Neural cell (in vitro differentiated cells): ENCODE measurements around the gene MRTFA. TPM values are rescaled to one million over a fixed set of nuclear protein-coding genes. Genes with fewer than 3 reads are reported as not detected.

ENCODE experiments used
- H2AFZ ChIP-seq: fragments of 200-600, 300-800 bp; sonication (generic), shearing (Covaris generic); 2 replicates; pipeline ENCODE4 v1.6.0; 2014; ENCODE audit warnings: low read depth, mild to moderate bottlenecking, antibody characterized with exemption, low read length, moderate library complexity
- H3F3A ChIP-seq: fragments of 200-600 bp; shearing (Covaris generic); 2 replicates; pipeline ENCODE4 v1.6.1; 2016; ENCODE audit warnings: mild to moderate bottlenecking, moderate library complexity, mixed read lengths, antibody characterized with exemption, low read length; ENCODE audit not compliant: insufficient read depth, poor library complexity, severe bottlenecking
- H3K27ac ChIP-seq: fragments of 200-600, 300-800 bp; sonication (generic), shearing (Covaris generic); 2 replicates; pipeline ENCODE4 v1.5.1; 2014; ENCODE audit warnings: mild to moderate bottlenecking, low read length, moderate library complexity
- H3K27me3 ChIP-seq: fragments of 300-800, 200-600 bp; sonication (generic), shearing (Covaris generic); 2 replicates; pipeline ENCODE4 v1.6.0; 2014; ENCODE audit warnings: mild to moderate bottlenecking, low read depth, low read length, moderate library complexity; ENCODE audit not compliant: insufficient read depth
- H3K36me3 ChIP-seq: fragments of 300-800, 200-600 bp; sonication (generic), shearing (Covaris generic); 2 replicates; pipeline ENCODE4 v1.5.1; 2014; ENCODE audit warnings: mild to moderate bottlenecking, antibody characterized with exemption, low read length, moderate library complexity; ENCODE audit not compliant: insufficient read depth
- H3K4me2 ChIP-seq: fragments of 300-800, 200-600 bp; sonication (generic), shearing (Covaris generic); 2 replicates; pipeline ENCODE4 v1.6.0; 2014; ENCODE audit warnings: mild to moderate bottlenecking, low read length
- H3K4me3 ChIP-seq: fragments of 300-800, 200-600 bp; sonication (generic), shearing (Covaris generic); 2 replicates; pipeline ENCODE4 v1.5.1; 2014; ENCODE audit warnings: mild to moderate bottlenecking, low read length, moderate library complexity
- H3K79me2 ChIP-seq: fragments of 200-600 bp; shearing (Covaris generic); replicated peaks from 2 replicates; pipeline ENCODE4 v1.6.0; 2014; ENCODE audit warnings: mild to moderate bottlenecking, low read length, moderate library complexity; ENCODE audit not compliant: insufficient read depth
- H3K9ac ChIP-seq: fragments of 300-800, 200-600 bp; sonication (generic), shearing (Covaris generic); 2 replicates; pipeline ENCODE4 v1.6.1; 2016; ENCODE audit warnings: mild to moderate bottlenecking, low read length, mixed read lengths
- H3K9me2 ChIP-seq: fragments of 200-600 bp; shearing (Covaris generic); 2 replicates; pipeline ENCODE4 v1.6.1; 2016; ENCODE audit warnings: mild to moderate bottlenecking, low read length, mixed read lengths; ENCODE audit not compliant: insufficient read depth
- H3K9me3 ChIP-seq: fragments of 200-600, 300-800 bp; sonication (generic), shearing (Covaris generic); 2 replicates; pipeline ENCODE4 v1.6.1; 2016; ENCODE audit warnings: mild to moderate bottlenecking, mixed run types, low read length, moderate library complexity, mixed read lengths
- H4K20me1 ChIP-seq: fragments of 200-600 bp; shearing (Covaris generic); 2 replicates; pipeline ENCODE4 v1.6.1; 2016; ENCODE audit warnings: mild to moderate bottlenecking, mixed run types; ENCODE audit not compliant: insufficient read depth
- EP300 ChIP-seq: fragments of 450-650 bp; conservative IDR thresholded peaks from 2 replicates; pipeline ENCODE4 v1.6.1; 2014; ENCODE audit warnings: antibody characterized with exemption, mild to moderate bottlenecking, moderate library complexity; ENCODE audit not compliant: poor library complexity, severe bottlenecking
- EZH2 ChIP-seq: fragments of 200-600, 300-800 bp; shearing (Covaris generic), sonication (generic); IDR thresholded peaks from 2 replicates; pipeline ENCODE4 v1.6.1; 2014; ENCODE audit warnings: antibody characterized with exemption, low read length, borderline replicate concordance, mild to moderate bottlenecking; ENCODE audit not compliant: insufficient read depth, poor library complexity, severe bottlenecking
- MXI1 ChIP-seq: fragments of 450-650 bp; conservative IDR thresholded peaks from 2 replicates; pipeline ENCODE4 v1.6.1; 2014; ENCODE audit warnings: antibody characterized with exemption, mild to moderate bottlenecking; ENCODE audit not compliant: poor library complexity, severe bottlenecking
- POLR2AphosphoS5 ChIP-seq: IDR thresholded peaks from 2 replicates; pipeline ENCODE4 v1.6.1; 2012
- RAD21 ChIP-seq: fragments of 450-650 bp; conservative IDR thresholded peaks from 2 replicates; pipeline ENCODE4 v1.6.1; 2014; ENCODE audit warnings: antibody characterized with exemption, mild to moderate bottlenecking, moderate library complexity
- SMC3 ChIP-seq: fragments of 450-650 bp; conservative IDR thresholded peaks from 2 replicates; pipeline ENCODE4 v1.6.1; 2014; ENCODE audit warnings: antibody characterized with exemption, mild to moderate bottlenecking, moderate library complexity; ENCODE audit not compliant: poor library complexity
- TAF1 ChIP-seq: IDR thresholded peaks from 2 replicates; pipeline ENCODE4 v1.6.1; 2012; ENCODE audit warnings: low read depth
- polyA plus RNA-seq: library from polyadenylated mRNA; depleted of rRNA; stranded (reverse); fragments of >200 nt; gene quantifications from 2 replicates; pipeline ENCODE4 v1.2.3, GENCODE V29; 2014
- TF ChIP-seq, protein P1 (sequence below): fragments of 450-650 bp; IDR thresholded peaks from 2 replicates; pipeline ENCODE4 v1.5.1; 2014; ENCODE audit warnings: antibody characterized with exemption, mild to moderate bottlenecking, moderate library complexity; ENCODE audit not compliant: poor library complexity, severe bottlenecking
- TF ChIP-seq, protein P2 (sequence below): IDR thresholded peaks from 2 replicates; pipeline ENCODE4 v1.6.1; 2012; ENCODE audit warnings: borderline replicate concordance

MRTFA gene
- polyA plus RNA-seq, 1 donor from 2014 or later, result 19.3 TPM

DNA sequence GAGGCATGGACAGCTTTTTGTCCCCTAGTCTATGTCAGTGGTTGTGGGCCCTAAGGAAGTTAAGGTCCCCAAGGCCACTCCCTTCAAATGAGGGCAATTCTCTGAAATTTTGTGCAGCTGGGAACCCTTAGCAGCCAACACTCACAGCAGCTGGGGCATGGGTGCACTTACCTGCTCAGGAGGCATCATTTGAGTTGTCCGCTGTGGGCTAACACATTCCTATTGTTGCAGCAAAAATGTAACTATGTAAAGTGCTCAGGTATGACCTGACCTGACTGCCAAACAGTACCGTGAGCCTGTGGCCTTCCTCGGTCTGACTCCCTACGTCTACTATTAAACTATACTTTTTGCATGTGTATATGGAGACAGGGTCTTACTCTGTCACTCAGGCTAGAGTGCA lies 5.8 kb upstream of the MRTFA start:
- no peaks in the 10 kb centered on the region for H3K79me2 ChIP-seq
- TF ChIP-seq SMC3 (no peak), TAF1 (no peak), RAD21 (no peak), EZH2 (no peak), EP300 (no peak), MXI1 (no peak), POLR2AphosphoS5 (no peak)
- TF ChIP-seq, protein P1, sequence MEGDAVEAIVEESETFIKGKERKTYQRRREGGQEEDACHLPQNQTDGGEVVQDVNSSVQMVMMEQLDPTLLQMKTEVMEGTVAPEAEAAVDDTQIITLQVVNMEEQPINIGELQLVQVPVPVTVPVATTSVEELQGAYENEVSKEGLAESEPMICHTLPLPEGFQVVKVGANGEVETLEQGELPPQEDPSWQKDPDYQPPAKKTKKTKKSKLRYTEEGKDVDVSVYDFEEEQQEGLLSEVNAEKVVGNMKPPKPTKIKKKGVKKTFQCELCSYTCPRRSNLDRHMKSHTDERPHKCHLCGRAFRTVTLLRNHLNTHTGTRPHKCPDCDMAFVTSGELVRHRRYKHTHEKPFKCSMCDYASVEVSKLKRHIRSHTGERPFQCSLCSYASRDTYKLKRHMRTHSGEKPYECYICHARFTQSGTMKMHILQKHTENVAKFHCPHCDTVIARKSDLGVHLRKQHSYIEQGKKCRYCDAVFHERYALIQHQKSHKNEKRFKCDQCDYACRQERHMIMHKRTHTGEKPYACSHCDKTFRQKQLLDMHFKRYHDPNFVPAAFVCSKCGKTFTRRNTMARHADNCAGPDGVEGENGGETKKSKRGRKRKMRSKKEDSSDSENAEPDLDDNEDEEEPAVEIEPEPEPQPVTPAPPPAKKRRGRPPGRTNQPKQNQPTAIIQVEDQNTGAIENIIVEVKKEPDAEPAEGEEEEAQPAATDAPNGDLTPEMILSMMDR, result no peak
- TF ChIP-seq, protein P2, sequence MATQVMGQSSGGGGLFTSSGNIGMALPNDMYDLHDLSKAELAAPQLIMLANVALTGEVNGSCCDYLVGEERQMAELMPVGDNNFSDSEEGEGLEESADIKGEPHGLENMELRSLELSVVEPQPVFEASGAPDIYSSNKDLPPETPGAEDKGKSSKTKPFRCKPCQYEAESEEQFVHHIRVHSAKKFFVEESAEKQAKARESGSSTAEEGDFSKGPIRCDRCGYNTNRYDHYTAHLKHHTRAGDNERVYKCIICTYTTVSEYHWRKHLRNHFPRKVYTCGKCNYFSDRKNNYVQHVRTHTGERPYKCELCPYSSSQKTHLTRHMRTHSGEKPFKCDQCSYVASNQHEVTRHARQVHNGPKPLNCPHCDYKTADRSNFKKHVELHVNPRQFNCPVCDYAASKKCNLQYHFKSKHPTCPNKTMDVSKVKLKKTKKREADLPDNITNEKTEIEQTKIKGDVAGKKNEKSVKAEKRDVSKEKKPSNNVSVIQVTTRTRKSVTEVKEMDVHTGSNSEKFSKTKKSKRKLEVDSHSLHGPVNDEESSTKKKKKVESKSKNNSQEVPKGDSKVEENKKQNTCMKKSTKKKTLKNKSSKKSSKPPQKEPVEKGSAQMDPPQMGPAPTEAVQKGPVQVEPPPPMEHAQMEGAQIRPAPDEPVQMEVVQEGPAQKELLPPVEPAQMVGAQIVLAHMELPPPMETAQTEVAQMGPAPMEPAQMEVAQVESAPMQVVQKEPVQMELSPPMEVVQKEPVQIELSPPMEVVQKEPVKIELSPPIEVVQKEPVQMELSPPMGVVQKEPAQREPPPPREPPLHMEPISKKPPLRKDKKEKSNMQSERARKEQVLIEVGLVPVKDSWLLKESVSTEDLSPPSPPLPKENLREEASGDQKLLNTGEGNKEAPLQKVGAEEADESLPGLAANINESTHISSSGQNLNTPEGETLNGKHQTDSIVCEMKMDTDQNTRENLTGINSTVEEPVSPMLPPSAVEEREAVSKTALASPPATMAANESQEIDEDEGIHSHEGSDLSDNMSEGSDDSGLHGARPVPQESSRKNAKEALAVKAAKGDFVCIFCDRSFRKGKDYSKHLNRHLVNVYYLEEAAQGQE, result no peak
- no peak overlapping the region for H3K27ac ChIP-seq
- H2AFZ ChIP-seq, result no peak overlapping the region
- H3K4me2 ChIP-seq, result no peak overlapping the region
- H3F3A ChIP-seq, result no peaks in the 10 kb centered on the region
- no peak overlapping the region for H3K4me3 ChIP-seq
- no peaks in the 10 kb centered on the region for H3K27me3 ChIP-seq
- no peaks in the 10 kb centered on the region for H3K9me2 ChIP-seq
- H4K20me1 ChIP-seq, result no peaks in the 10 kb centered on the region
- no peaks in the 10 kb centered on the region for H3K36me3 ChIP-seq
- no peak overlapping the region for H3K9ac ChIP-seq
- H3K9me3 ChIP-seq, result no peaks in the 10 kb centered on the region

DNA sequence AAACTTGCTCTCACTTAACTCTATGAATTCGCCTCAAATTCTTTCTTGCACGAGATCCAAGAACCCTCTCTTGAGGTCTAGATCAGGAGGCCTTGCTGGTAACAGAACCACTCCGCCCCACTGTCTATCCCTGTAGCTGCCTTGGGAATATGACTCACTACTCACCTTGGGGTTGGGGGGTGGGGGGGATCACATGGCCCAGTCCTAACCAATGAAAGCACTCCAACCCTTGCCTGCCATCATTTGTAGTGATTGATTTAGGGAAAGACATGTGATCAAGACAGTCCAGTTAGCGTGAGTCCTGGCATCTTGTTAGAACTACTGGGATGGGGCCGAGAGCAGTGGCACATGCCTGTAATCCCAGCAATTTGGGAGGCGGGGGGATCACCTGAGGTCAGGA lies 4.8 kb upstream of the MRTFA start:
- Histone ChIP-seq H4K20me1 (no peaks in the 10 kb centered on the region), H3K9ac (no peak overlapping the region), H3K9me2 (no peaks in the 10 kb centered on the region), H3F3A (no peaks in the 10 kb centered on the region), H2AFZ (no peak overlapping the region), H3K27ac (no peak overlapping the region), H3K4me3 (no peak overlapping the region), H3K36me3 (no peaks in the 10 kb centered on the region), H3K4me2 (no peak overlapping the region), H3K79me2 (no peaks in the 10 kb centered on the region), H3K9me3 (no peaks in the 10 kb centered on the region), H3K27me3 (no peaks in the 10 kb centered on the region)
- TF ChIP-seq EZH2 (no peak), RAD21 (no peak), EP300 (no peak), TAF1 (no peak), SMC3 (no peak), MXI1 (no peak)
- TF ChIP-seq, protein P1, result no peak
- TF ChIP-seq, protein P2, result no peak
